ENCODE data around the gene SETDB2. TPM values are rescaled to one million over a fixed set of nuclear protein-coding genes. Genes with fewer than 3 reads are reported as not detected.
"Not testable (repeated sequence)": the region's sequence is repeated elsewhere in the genome, so short reads cannot be mapped to it uniquely, and the experiment has no call there.

SETDB2 gene
- total and polyA plus RNA-seq, 5 donors from 2014 or later: 11.0 to 24.4 (median 15.0) TPM

DNA sequence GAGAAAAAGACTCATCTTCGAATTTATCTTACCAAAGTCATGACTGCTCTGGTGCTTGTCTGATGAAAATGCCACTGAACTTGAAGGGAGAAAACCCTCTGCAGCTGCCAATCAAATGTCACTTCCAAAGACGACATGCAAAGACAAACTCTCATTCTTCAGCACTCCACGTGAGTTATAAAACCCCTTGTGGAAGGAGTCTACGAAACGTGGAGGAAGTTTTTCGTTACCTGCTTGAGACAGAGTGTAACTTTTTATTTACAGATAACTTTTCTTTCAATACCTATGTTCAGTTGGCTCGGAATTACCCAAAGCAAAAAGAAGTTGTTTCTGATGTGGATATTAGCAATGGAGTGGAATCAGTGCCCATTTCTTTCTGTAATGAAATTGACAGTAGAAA lies 32.5 kb downstream of the SETDB2 start:
- peaks cover 36% of the 10 kb centered on the region for H3K36me3 Mint-ChIP-seq
- no peaks in the 10 kb centered on the region for H3K4me1 Mint-ChIP-seq
- Histone ChIP-seq H3K27me3 (ENCODE audit: control insufficient read depth, insufficient read depth, low read length) (no peaks in the 10 kb centered on the region), H3K4me1 (ENCODE audit: control insufficient read depth, insufficient read depth, low read length, poor library complexity, severe bottlenecking) (no peaks in the 10 kb centered on the region), H3K27ac (ENCODE audit: insufficient read depth, low read length, poor library complexity, severe bottlenecking) (no peak overlapping the region), H3K36me3 (ENCODE audit: control insufficient read depth, insufficient read depth, low read length) (peaks cover 93% of the 10 kb centered on the region), H3K4me3 (ENCODE audit: low read depth, low read length) (no peak overlapping the region), H3K9me3 (ENCODE audit: control insufficient read depth in 2 of 2, low read length in 2 of 2) (no peaks in the 10 kb centered on the region)
- DNase-seq: no peak
- ATAC-seq (ENCODE audit: low read depth in 2 of 2): no peak
- H3K9me3 Mint-ChIP-seq: no peaks in the 10 kb centered on the region
- no peak overlapping the region for H3K27ac Mint-ChIP-seq
- H3K4me3 Mint-ChIP-seq: no peak overlapping the region
- H3K27me3 Mint-ChIP-seq: no peaks in the 10 kb centered on the region

DNA sequence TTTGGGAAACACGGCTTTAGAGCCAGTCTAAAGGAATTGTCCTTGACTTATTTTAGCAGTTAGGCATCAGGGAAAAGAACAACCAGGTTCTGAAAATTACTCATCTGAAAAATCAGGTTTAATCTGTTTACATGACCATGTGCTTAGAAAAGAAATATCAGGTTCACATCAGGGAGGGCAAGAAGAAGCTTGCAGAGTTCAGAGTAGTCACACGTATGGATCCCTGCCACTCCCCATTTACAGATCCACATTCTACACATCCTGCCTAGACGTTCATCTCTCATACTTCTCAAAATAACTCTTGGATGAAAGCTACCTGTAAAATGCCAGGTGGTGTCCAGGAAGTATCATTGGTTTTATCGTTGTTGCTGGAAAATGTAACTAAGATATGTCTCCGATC lies 37.7 kb downstream of the SETDB2 start:
- no peaks in the 10 kb centered on the region for H3K9me3 Mint-ChIP-seq
- no peaks in the 10 kb centered on the region for H3K4me1 ChIP-seq (ENCODE audit: control insufficient read depth, insufficient read depth, low read length, poor library complexity, severe bottlenecking)
- H3K9me3 ChIP-seq (ENCODE audit: control insufficient read depth in 2 of 2, low read length in 2 of 2): no peaks in the 10 kb centered on the region
- no peak overlapping the region for H3K4me3 Mint-ChIP-seq
- H3K36me3 ChIP-seq (ENCODE audit: control insufficient read depth, insufficient read depth, low read length): peaks cover 91% of the 10 kb centered on the region
- H3K4me3 ChIP-seq (ENCODE audit: low read depth, low read length): no peak overlapping the region
- no peak overlapping the region for H3K27ac Mint-ChIP-seq
- no peaks in the 10 kb centered on the region for H3K27me3 Mint-ChIP-seq
- H3K36me3 Mint-ChIP-seq: peaks cover 58% of the 10 kb centered on the region
- DNase-seq (no peak), ATAC-seq (ENCODE audit: low read depth in 2 of 2) (no peak)
- H3K27ac ChIP-seq (ENCODE audit: insufficient read depth, low read length, poor library complexity, severe bottlenecking): no peak overlapping the region
- H3K27me3 ChIP-seq (ENCODE audit: control insufficient read depth, insufficient read depth, low read length): no peaks in the 10 kb centered on the region
- H3K4me1 Mint-ChIP-seq: peaks cover 0 to 3% (median 0%) of the 10 kb centered on the region in 4 donors

DNA sequence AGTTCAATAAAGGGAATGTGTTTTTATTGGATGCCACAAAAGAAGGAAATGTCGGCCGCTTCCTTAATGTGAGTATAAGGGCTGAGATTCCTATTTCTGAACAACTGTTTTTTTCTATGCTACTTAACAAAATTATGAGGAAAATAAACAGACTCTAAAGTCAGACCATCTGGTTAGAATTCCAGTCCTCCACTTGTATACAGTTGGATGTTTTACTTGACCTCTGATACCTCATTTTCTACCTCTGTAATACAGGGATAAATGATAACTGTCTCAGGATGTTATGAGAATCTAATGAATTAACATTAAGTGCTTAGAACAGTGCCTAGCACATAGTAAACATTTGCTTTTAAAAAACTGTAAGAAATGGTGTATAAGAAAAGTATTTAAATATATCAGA lies 44.5 kb downstream of the SETDB2 start:
- Histone ChIP-seq H3K36me3 (ENCODE audit: control insufficient read depth, insufficient read depth, low read length) (peaks cover 47% of the 10 kb centered on the region), H3K4me1 (ENCODE audit: control insufficient read depth, insufficient read depth, low read length, poor library complexity, severe bottlenecking) (no peaks in the 10 kb centered on the region), H3K27ac (ENCODE audit: insufficient read depth, low read length, poor library complexity, severe bottlenecking) (no peak overlapping the region), H3K9me3 (ENCODE audit: control insufficient read depth in 2 of 2, low read length in 2 of 2) (no peaks in the 10 kb centered on the region), H3K27me3 (ENCODE audit: control insufficient read depth, insufficient read depth, low read length) (no peaks in the 10 kb centered on the region), H3K4me3 (ENCODE audit: low read depth, low read length) (no peak overlapping the region)
- Mint-ChIP-seq H3K36me3 (peaks cover 39% of the 10 kb centered on the region), H3K27ac (peak overlapping the region in 1 of 3 donors; percentile 63), H3K4me3 (no peak overlapping the region), H3K9me3 (no peaks in the 10 kb centered on the region), H3K27me3 (no peaks in the 10 kb centered on the region), H3K4me1 (peaks cover 0 to 3% (median under 1%) of the 10 kb centered on the region in 4 donors)
- ATAC-seq (ENCODE audit: low read depth in 2 of 2): no peak
- no peak for DNase-seq

DNA sequence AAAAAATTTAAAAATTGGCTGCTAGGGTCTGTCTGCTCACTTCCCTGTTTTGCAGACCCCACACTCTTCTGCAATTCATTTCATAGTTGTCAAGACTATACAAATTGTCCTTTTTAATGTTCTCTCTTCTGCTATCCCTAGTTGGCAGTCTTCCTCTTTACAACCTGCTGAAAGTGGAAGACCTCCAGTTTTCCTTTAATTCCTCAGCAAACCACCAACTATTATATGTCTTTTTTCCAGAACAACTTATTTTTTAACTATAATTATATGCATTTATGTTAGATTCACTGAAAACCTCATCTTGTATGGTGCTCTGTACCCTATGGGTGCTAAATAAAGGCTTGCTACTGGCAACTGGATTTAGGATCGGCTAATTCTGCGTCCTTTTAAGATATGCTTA lies 50.6 kb downstream of the SETDB2 start:
- Histone ChIP-seq H3K9me3 (ENCODE audit: control insufficient read depth in 2 of 2, low read length in 2 of 2) (no peaks in the 10 kb centered on the region), H3K27ac (ENCODE audit: insufficient read depth, low read length, poor library complexity, severe bottlenecking) (peak overlapping the region; percentile 91), H3K27me3 (ENCODE audit: control insufficient read depth, insufficient read depth, low read length) (no peaks in the 10 kb centered on the region), H3K36me3 (ENCODE audit: control insufficient read depth, insufficient read depth, low read length) (peaks cover 3% of the 10 kb centered on the region), H3K4me3 (ENCODE audit: low read depth, low read length) (peak overlapping the region; percentile 60), H3K4me1 (ENCODE audit: control insufficient read depth, insufficient read depth, low read length, poor library complexity, severe bottlenecking) (peaks cover 46% of the 10 kb centered on the region)
- H3K36me3 Mint-ChIP-seq: peaks cover 18% of the 10 kb centered on the region
- H3K4me1 Mint-ChIP-seq: peaks cover 27 to 50% (median 35%) of the 10 kb centered on the region in 4 donors
- DNase-seq: peak in 1 of 3 donors; percentile 16
- peak overlapping the region; percentile 98 to 99 (median 99) for H3K4me3 Mint-ChIP-seq
- no peaks in the 10 kb centered on the region for H3K27me3 Mint-ChIP-seq
- peak overlapping the region in 2 of 3 donors; percentile 90 to 100 for H3K27ac Mint-ChIP-seq
- no peaks in the 10 kb centered on the region for H3K9me3 Mint-ChIP-seq
- ATAC-seq (ENCODE audit: low read depth in 2 of 2): no peak

DNA sequence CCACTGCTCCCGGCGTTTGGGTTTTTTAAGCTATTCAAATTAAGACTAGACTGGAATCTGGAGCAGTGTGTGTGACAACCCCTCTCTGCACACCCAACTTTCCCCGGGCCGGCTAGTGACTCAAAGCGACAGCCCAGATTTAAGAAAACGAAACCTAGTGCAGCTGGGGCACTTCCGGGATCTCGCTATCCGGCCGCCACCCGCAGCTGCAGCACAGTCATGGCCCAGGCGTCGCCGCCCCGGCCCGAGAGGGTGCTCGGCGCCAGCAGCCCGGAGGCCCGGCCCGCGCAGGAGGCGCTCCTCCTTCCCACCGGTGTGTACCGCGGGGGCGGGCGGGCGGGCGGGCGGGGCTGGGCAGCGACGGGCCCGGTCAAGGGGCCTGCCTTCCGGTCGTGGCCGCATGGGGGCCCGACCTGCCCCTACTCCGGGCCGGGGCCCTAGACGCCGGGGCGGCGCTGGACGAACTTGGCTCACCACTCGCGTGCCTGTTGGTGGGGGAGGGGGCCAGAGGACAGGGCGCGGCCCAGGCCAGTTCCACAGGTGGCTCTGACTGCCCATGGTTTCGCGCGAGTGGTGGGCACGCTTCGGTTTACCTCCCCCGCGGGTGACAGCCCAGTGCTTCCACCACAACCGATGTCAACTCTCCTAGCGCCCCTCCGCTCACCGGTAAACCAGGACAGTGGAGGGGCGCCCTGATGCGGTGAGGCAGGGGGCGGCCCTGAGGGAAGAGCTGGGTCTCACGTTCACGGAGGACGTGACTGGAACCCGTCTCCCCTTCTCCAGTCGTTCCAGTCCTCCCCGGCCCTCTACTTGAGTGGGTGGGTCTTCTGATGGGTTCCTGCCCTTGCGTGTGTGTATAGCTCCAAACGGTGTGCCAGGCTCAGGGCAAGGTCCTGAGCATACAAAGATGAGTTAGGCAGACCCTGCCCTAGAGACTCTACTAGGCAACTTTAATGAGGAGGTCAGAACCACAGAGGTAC lies 52.0 kb downstream of the SETDB2 start, which contains the start of gene PHF11:
PHF11 (plus strand) TSS at position 171 of the 980 bp plus-strand sequence; CDS start at position 220, 49 bp downstream.
- Mint-ChIP-seq H3K27ac (peak within 1 kb of the TSS; percentile 90 to 100 (median 99)), H3K9me3 (no peaks in the 10 kb centered on the region), H3K4me3 (peak within 1 kb of the TSS; percentile 98 to 99 (median 99)), H3K36me3 (peaks cover 21% of the 10 kb centered on the region), H3K27me3 (no peaks in the 10 kb centered on the region), H3K4me1 (peaks cover 27 to 59% (median 46%) of the 10 kb centered on the region in 4 donors)
- peak; percentile 80 to 95 (median 86) for DNase-seq
- Histone ChIP-seq H3K27ac (ENCODE audit: insufficient read depth, low read length, poor library complexity, severe bottlenecking) (peak within 1 kb of the TSS; percentile 91), H3K36me3 (ENCODE audit: control insufficient read depth, insufficient read depth, low read length) (peaks cover 3% of the 10 kb centered on the region), H3K27me3 (ENCODE audit: control insufficient read depth, insufficient read depth, low read length) (no peaks in the 10 kb centered on the region), H3K9me3 (ENCODE audit: control insufficient read depth in 2 of 2, low read length in 2 of 2) (no peaks in the 10 kb centered on the region), H3K4me1 (ENCODE audit: control insufficient read depth, insufficient read depth, low read length, poor library complexity, severe bottlenecking) (peaks cover 47% of the 10 kb centered on the region), H3K4me3 (ENCODE audit: low read depth, low read length) (peak within 1 kb of the TSS; percentile 79)
- ATAC-seq (ENCODE audit: low read depth in 2 of 2): peak; percentile 87 to 88

DNA sequence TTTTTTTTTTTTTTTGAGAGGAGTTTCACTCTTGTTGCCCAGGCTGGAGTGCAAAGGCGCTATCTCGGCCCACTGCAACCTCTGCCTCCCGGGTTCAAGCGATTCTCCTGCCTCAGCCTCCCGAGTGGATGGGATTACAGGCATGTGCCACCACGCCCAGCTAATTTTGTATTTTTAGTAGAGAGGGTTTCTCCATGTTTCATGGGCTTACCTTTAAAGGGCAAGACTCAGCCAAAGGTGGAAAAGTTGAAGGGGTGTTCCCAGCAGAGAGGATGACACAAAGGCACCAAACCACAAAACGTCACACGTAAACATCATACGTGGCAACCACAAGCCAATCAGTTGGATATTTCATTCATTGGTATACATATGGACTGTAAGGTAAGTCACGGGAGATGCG lies 52.8 kb downstream of the SETDB2 start:
- not testable (repeated sequence) for ATAC-seq (ENCODE audit: low read depth in 2 of 2); H3K9me3 Mint-ChIP-seq; H3K9me3 ChIP-seq (ENCODE audit: control insufficient read depth in 2 of 2, low read length in 2 of 2); H3K36me3 ChIP-seq (ENCODE audit: control insufficient read depth, insufficient read depth, low read length); H3K27me3 Mint-ChIP-seq; H3K27me3 ChIP-seq (ENCODE audit: control insufficient read depth, insufficient read depth, low read length)
- Mint-ChIP-seq H3K4me3 (peak overlapping the region; percentile 92 to 99 (median 94)), H3K4me1 (peaks cover 27 to 59% (median 49%) of the 10 kb centered on the region in 4 donors), H3K36me3 (peaks cover 21% of the 10 kb centered on the region), H3K27ac (peak overlapping the region; percentile 90 to 99 (median 98))
- peak; percentile 32 to 64 (median 46) for DNase-seq
- H3K4me1 ChIP-seq (ENCODE audit: control insufficient read depth, insufficient read depth, low read length, poor library complexity, severe bottlenecking): peaks cover 47% of the 10 kb centered on the region
- peak overlapping the region; percentile 91 for H3K27ac ChIP-seq (ENCODE audit: insufficient read depth, low read length, poor library complexity, severe bottlenecking)
- H3K4me3 ChIP-seq (ENCODE audit: low read depth, low read length): peak overlapping the region; percentile 73

DNA sequence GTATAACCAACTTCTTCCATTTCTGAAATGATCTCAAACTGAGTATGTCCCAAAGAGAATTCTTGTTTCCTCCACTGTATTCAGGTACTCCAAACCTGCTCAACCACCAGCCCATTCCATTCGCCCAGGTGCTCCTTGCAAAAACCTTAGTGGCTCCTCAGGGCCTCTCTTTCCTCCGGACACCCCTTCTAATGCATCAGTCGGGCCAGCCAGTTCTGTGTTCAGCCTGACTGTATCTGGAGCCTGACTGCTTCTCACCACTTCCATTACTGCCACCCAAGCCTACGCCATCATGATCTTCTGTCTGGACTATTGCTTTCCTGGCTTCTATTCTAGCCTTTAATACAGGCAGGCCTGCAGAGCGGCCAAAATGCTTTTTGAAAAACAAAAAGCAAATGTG lies 53.2 kb downstream of the SETDB2 start:
- H3K36me3 ChIP-seq (ENCODE audit: control insufficient read depth, insufficient read depth, low read length): peaks cover 3% of the 10 kb centered on the region
- no peaks in the 10 kb centered on the region for H3K27me3 ChIP-seq (ENCODE audit: control insufficient read depth, insufficient read depth, low read length)
- DNase-seq: no peak
- Mint-ChIP-seq H3K4me3 (peak overlapping the region; percentile 92 to 99 (median 94)), H3K4me1 (peaks cover 27 to 59% (median 49%) of the 10 kb centered on the region in 4 donors), H3K9me3 (no peaks in the 10 kb centered on the region), H3K27me3 (no peaks in the 10 kb centered on the region), H3K27ac (peak overlapping the region; percentile 90 to 99 (median 98)), H3K36me3 (peaks cover 18% of the 10 kb centered on the region)
- H3K27ac ChIP-seq (ENCODE audit: insufficient read depth, low read length, poor library complexity, severe bottlenecking): peak overlapping the region; percentile 91
- peak overlapping the region; percentile 73 for H3K4me3 ChIP-seq (ENCODE audit: low read depth, low read length)
- no peaks in the 10 kb centered on the region for H3K9me3 ChIP-seq (ENCODE audit: control insufficient read depth in 2 of 2, low read length in 2 of 2)
- no peak for ATAC-seq (ENCODE audit: low read depth in 2 of 2)
- peaks cover 47% of the 10 kb centered on the region for H3K4me1 ChIP-seq (ENCODE audit: control insufficient read depth, insufficient read depth, low read length, poor library complexity, severe bottlenecking)
